HG03565 (cell line): ENCODE measurements around the gene ZNF329.
A peak's percentile ranks its signal among the peaks of the same experiment; 100 is the strongest.

Experiments
- ATAC-seq: cut with Tn5 transposase; IDR thresholded peaks from one replicate; pipeline ENCODE4 v1.9.1; 2021; ENCODE audit warnings: mild to moderate bottlenecking, moderate library complexity; ENCODE audit not compliant: unreplicated experiment

The ZNF329 gene

DNA sequence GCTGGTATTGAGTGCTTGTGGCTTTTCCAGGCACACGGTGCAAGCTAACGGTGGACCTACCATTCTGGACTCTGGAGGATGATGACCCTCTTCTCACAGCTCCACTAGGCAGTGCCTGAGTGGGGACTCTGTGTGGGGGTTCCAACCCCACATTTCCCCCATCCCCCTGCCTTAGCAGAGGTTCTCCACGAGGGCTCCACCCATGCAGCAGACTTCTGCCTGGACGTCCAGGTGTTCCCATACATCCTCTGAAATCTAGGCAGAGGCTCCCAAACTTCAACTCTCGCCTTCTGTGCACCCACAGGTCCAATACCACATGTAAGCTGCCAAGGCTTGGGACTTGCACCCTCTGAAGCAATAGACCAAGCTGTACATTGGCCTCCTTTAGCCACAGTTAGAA is 27.2 kb downstream of the ZNF329 start:
- ATAC-seq, result no peak

DNA sequence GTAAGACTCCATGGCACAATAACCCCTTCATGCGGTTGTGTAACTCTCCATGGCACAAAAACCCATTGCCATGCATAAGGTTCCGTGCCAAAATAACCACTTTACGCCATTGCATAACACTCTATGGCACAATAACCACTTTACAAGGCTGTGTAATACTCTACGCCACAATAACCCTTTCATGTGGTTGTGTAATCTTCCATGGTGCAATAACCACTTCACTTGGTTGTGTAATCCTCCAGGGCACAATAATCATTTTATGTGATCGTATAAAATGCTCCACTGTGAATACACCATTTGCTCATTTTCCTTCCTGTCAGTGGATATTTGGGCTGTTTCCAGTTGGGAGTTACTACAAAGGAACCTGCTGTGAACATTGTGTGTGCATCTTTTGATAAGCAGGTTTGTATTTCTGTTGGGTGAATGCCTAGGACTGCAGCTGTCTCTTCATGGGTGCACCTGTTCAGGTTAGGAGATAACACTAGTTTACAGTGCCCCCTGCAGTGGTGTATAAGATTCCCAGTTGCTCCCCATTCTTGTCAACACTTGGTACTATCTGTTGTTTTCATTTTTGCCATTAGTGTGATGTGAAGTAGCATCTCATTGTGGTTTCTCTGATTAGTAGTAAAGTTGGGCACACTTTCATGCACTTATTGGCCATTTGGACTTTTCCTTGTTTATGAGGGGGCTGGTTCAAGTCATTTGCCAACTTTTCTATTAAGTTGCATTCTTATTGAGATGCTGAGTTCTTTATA is 31.4 kb downstream of the ZNF329 start:
- no peak for ATAC-seq

DNA sequence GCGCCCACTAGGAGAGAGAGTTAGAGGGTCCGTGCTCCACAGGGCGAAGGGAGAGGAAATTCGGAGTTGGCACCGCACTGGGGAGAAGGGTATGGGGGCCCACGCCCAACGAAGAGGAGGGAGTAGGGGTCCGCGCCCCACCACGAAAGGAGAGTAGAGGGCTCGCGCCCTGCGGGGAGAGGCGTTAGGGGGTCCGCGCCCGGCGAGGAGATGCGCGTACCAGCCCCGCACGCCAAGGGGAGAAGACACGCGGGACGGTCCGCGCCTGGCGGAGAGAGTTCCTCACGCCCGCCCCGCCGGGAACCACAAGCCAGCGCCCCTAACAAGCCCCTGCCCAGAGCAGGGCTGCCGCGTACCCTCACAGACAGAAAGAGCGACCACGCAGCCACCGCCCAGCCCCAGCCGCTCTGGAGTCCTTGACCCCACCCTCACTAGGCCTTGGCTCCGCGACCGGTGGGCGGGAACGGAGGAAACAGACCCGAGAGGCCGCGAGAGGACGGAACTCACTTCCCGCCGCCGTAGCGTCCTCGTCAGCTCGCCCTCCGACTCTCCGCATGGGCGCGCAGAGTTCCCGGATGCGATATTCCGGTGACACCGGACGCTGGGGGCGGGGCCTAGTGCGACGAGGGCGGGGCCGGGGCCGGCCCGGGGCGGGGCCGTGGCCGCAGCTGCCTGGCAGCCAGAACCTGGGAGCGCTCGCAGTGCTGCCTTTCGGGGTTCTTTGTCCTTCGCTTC is 32.6 kb downstream of the ZNF329 start:
- no peak for ATAC-seq

DNA sequence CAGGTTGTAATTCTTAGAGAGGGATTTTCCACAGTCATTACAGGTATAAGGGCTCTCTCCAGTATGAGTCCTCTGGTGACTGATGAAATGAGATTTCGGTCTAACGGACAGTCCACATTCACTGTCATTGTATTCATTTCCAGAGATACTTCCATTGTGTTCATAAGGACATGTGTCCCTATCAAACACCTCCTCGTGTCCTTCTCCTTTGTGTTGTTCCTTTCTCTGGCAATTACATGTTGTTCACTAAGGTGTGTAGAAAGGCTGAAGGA is 42.1 kb downstream of the ZNF329 start:
- no peak for ATAC-seq

DNA sequence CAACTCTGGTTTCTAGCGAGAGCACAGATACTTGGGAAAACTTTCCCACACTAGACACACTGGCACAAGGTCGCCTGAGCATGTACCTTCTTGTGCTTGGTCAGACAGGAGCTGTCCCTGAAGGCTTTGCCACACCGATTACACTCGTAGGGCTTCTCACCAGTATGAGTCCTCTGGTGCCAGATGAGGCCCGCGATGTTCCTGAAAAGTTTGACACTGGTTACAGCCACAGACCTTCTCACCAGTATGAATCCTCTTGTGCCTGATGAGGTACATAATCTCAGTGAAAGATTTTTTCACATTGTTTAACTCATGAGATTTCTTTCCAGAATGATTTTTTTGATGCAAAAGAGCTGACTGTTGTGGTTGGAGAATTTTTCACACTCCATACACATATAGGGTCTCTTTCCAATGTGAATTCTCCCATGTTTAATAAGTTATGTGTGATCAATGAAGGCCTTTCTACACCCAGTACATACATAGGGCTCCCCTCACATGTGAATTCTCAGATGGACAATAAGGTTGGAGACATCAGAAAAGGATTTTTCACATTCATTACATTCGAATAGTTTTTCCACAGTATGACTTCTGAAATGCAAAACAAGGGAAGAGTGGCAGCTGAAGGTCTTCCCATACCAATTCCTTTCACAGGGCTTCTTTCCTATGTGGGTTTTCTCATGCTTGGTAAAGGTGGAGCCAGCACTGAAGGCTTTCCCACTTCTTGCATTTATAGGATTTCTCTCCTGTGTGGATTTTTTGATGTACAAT is 42.6 kb downstream of the ZNF329 start:
- ATAC-seq, result no peak

DNA sequence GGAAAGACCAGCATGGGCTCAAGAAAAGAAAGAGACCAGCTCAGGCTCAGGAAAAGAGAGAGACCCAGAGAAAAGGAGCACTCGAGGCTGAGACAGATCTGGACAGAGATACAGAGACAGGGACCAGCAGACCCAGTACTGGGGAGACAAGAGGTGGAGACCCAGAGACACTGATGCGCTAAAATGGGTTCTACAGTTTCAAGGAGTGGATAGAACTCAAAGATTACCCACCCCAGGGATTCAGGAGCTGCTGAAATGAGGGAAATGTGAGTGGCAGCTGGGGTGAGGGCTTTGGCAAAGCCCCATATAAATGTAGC is 51.9 kb downstream of the ZNF329 start:
- ATAC-seq, result no peak

DNA sequence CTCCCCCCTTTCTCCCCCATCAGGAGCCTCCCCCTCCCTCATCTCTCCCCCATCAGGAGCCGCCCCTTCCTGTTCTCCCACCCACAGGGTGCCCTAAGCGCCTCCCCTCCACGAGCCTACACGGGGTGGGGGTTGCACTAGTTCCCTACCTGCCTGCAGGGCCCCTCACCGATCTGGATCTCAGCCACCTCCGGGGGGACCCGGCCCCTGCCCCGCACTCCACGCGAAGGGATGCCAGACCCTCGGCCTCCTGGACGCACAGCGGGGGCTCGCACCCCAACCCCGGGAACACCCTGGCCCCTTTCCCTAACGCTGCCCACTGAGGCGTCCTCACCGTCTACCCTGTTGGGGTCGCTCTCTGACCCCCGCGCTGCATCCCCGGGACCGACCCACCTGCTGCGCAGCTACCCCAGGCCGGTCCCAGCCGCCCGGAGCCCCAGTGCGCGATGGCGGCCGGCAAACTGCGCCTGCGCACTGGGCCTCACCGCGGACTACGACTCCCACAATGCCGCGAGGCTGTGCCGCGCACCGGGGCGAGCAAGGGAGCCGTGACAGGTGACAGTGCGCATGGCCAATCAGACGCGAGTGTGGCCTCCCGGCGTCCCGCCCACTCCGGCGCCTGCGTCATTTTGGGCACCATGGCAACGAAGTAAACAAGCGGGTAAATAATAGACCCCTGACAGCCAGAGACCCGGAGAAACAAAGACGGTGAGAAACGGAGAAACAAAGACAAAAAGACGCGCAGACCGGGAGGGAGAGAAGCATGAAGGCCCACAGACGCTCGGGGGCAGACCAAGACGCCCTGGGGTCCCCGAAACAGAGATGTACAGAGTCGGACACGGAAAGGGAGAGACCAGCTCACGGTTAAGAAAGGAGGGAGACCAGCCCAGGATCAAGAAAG is 52.6 kb downstream of the ZNF329 start, which contains the start of gene ZSCAN18:
TSS of gene ZSCAN18 (minus strand) at position 451 of the 901 bp plus-strand sequence. CDS start 7,964 bp downstream, outside the sequence.
- peak; percentile 93 for ATAC-seq

DNA sequence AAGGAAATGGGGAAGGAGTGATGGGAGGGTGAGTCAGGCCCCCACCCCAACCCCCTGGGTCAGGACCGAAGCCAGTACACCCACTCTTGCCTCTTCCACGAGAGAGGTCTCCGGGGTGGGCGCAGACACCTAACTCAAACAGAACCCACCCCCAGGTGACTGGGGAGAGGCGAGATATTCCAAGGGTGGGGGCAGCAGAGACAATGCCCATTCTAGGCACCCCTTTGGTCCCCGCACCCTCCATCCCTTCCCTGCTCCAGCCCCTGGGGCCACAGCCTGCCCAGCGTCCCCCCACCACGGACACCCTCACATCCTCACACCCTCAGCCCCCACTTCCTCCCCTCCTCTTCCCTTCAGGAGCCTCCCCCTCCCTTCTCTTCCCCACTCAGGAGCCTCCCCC is 53.2 kb downstream of the ZNF329 start:
- ATAC-seq, result no peak

DNA sequence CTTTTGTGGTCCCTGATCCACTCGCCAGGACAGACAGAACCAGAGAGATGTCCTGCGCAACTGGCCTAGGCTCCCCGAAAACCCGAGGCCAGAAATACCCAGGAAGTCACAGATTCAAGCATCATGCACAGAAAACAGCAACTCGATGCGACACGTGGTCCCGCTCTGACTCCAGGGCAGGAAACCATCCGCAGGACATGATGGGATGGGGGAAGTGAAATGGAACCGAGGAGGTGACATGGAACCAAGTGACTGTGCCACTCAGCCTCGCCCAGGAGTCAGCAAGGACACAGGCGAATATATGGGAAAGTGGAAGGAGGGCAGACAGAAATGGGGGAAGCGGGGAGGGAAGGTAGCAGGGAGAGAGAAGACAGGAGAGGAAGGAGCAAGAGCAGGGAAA is 53.7 kb downstream of the ZNF329 start:
- no peak for ATAC-seq

DNA sequence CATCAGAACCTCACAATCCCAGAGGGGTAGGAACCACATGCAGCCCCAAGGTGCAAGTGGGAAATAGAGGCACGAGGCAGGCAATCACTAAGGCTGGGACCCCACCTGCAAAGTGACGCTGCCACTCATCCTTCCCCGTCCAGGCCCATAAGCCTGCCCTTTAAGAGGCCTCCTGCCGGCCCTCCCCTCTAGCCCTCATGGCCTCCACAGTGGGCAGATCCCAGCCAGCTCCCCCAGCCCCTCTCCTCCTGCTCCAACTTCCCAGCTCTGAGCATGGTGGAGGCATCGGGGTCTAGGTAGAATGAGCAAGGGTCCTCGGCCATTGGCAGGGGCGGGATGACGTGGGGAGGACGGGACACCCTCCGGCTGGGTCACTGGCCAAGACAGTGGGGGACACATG is 55.3 kb downstream of the ZNF329 start:
- ATAC-seq, result no peak

DNA sequence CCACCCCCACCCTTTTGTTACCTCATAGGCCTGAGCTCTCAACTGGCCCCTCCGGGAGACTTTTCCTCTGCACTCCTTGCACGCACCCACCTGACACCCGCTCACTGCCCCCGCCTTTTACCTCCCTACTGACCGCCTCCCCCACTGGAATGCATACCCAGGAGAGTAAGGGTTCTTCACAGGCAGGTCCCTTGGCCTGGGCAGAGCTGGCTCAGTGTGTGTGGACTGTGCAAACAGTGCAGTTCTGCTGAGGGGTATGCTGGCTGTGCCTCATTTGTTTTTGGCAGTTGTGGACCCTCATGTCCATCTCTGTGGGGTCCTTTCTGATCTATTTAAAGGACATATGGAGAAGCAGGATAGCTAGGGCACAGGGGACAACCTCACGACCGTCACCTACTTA is 57.5 kb downstream of the ZNF329 start:
- no peak for ATAC-seq

DNA sequence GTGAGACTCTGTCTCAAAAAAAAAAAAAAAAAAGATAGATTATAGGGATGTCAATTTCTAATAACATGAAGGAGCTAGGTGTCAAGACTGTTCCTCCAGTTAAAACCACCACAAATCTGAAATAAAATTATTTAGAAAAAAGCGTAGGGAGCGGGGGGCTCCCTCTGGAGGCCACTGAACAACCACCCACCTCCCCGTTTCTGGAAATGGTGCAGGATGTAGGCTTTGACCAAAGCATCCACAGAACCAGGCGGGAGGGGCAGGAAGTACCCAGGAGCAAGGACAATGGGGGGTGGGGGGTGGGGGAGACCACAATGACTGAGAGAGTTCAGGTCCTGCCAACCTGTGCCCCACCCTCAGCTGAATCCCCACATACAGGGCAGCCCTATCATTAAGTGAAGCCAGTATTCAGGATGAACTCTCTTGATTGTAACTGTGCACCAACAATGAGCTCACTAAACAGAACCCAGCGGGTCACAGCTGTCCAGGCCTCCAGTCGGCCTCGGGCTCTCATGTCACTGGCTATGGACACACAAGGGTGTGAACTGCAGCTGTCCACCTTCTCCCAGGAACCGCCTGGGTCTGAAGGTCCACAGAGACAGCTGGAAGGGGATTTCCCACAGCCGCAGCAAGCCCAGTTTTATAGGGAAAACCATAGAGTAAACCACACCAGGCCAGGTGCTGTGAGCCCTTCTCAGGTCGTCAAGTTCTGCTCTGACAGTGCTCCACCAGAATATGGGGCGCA is 59.2 kb downstream of the ZNF329 start:
- ATAC-seq, result no peak

DNA sequence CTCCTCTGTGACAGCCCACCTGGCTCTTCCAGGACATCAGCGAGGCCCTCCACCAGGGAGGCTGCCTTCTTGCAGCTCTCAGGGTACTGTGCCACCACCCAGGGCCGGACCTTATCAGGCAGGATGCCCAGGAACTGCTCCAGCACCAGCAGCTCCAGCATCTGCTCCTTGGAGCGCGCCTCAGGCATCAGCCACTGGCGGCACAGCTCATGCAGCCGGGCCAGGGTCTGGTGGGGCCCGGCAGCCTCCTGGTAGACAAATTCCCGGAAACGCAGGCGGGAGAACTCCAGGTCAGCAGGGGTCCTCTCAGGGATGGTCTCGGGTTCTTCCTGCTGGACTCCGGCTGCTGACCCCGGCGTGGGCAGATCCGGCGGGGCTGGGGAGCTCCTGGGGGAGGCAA is 60.7 kb downstream of the ZNF329 start:
- ATAC-seq, result no peak

DNA sequence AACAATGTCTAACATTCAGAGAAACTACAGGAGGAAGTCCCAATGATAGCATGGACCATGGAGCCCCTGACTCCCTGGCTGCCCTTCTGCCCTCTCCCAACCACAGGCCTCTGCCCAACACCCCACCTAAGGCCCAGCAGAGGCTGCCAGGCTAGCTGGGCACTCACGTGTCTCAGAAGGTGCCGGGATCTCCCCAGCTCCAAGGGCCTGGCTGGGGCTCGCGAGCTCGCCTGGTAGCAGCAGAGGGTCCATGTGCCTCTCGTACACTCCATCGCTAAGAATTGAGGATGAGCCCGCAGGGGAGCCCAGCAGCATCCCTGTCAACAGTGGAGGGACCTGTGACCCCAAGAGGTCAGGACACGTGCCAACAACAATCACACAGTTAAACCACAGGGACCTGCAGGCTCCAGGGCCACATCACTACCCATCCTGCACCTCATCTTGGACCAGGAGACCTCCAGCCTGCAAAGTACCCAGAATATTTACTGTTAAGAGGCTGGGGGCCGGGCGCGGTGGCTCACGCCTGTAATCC is 62.0 kb downstream of the ZNF329 start:
- no peak for ATAC-seq

DNA sequence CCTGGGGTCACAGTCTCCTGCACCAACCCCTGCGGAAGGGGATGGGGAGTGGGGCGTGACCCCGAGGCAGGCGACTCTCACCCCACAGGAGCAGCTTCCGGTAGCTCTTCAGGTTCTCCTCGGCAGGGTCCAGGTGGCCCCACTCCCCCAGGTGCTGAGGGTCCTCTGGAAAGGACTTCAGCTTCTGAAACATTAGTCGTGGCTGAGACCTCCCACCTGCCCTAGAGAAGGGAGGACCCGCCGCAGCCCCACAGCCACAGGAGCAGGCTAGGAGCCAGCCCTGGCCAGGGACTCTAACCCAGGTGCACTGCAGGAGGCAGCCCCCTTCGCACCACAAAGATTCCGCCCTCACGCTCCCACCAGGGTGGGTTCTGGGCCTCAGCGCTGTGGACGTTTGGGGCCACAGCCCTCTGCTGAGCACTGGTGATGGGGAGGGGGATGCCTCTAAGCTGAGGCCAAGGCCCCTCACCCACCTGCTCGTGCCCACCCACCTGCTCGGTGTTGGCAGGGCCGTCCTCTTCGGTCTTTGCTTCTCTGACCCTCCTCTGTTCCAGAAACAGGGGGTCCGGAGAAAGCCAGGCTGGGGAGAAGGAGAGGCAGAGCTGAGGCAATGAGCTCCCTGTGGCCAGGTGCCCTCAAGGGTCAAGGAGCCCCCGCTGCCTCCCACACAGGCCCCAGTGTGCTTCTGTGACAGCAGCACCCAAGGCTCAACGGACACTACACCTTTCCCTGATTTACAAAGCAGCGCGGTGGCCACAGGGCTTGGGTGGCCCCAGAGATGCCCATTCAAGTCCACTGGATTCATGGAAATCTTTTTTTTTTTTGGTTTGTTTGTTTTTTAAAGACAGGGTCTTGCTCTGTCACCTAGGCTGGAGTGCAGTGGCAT is 63.5 kb downstream of the ZNF329 start:
- no peak for ATAC-seq

DNA sequence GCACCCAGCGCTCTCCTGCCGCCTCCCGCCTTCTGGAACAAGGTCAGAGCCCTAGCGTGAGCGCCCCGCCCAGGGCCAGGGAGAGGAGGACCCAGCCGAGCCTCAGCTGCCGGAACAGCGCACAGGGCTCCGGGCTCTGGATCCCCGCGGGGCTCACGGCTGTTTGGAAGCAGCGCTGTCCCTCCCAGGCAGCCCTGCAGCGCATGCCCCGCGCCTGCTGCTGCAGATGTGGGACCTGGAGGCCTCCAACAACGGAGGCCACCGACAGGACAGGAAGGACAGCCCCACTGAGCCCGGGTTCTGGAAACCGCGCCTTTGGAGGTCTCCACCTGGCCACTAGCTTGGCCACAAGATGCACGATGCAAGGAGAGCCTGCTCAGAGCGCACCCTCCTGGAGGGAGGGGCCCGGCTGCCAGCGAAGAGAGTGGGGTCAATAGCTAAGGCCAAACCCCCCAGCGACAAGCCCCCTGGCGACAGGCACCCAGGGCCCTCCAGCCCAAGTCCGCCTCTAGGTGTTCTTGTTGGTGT is 65.2 kb downstream of the ZNF329 start:
- no peak for ATAC-seq

DNA sequence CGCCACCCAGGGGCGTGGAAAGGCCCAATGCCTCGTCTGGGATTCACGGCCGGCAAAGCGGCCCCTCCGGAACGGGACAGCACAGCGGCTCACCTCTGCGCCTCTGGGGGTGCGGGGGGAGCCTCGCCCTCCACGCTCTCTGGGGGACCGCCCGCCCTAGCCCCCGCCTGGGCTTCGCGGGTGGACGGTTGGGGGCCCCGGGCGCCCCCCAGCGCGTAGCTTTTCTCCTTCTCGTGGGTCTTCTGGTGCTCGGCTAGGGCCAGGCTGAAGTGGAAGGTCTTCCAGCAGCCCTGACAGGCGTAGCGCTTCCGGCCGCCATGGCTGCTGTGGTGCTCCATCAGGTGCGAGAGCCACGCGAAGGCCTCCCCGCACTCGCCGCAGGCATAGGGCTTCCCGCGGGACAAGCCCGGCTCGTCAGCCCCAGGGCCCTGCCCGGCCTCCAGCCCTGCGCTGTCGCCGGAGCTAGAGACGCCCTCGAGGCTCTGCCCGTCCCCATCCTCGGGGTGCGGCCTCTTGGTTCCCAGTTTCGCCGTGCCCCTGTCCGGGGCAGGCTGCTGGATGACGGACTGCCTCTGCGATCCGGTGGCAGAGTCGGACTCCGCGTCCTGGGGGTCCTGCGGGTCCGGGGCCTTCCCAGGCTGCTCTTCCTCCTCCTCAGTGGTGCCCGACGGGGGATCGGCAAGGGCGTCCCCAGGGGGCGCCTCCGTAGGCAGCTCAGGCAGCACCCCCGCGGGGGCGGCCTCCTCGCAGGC is 65.8 kb downstream of the ZNF329 start:
- no peak for ATAC-seq

DNA sequence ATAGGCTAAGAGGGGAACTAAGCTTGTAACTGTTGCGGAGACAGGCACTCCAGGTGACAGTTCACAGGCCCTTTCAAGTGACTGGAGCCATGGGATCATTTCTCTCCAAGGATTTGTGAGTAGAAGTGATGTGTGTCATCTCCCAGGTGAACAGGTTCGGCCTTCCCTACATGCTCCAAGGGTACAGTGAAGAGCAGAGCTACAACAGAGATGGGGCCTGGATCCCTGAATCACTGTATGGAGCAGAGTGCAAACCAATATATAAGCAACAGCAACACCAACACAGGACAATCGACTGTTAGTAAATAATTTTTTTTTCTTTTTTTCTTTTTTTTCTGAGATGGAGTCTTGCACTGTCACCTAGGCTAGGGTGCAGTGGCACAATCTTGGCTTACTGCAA is 67.6 kb downstream of the ZNF329 start:
- no peak for ATAC-seq
